GM10266 (cell line): ENCODE results near the gene C2CD2L.

Experiments used
- DNase-seq: peaks from one replicate; pipeline ENCODE4 v3.0.0; 2012; ENCODE audit errors: extremely low spot score
- CTCF ChIP-seq: IDR thresholded peaks from 2 replicates; pipeline ENCODE4 v1.5.1; 2012; ENCODE audit warnings: mild to moderate bottlenecking, low read depth; ENCODE audit not compliant: control insufficient read depth, insufficient read depth; ENCODE audit errors: missing control alignments

Gene C2CD2L

GRCh38 chr11:119154178-119154577 is 47.0 kb downstream of the C2CD2L start:
- no peak for DNase-seq
- no peak for TF ChIP-seq CTCF

GRCh38 chr11:119155733-119156492 is 48.8 kb downstream of the C2CD2L start:
- TF ChIP-seq CTCF: no peak
- DNase-seq: no peak

GRCh38 chr11:119156496-119156895 is 49.4 kb downstream of the C2CD2L start:
- no peak for TF ChIP-seq CTCF
- DNase-seq: no peak

GRCh38 chr11:119157063-119157462 is 49.9 kb downstream of the C2CD2L start:
- TF ChIP-seq CTCF: no peak
- no peak for DNase-seq

GRCh38 chr11:119158467-119158866 is 51.3 kb downstream of the C2CD2L start:
- TF ChIP-seq CTCF: no peak
- no peak for DNase-seq

- DNase-seq: no peak
- TF ChIP-seq CTCF: no peak
Measured at GRCh38 chr11:119160151-119160550, 53.0 kb downstream of the C2CD2L start.

- DNase-seq: no peak
- no peak for TF ChIP-seq CTCF
Measured at GRCh38 chr11:119161871-119162270, 54.7 kb downstream of the C2CD2L start.
